Activated CD4-positive, alpha-beta T cell treated with anti-CD3 and anti-CD28 coated beads, Interleukin-2, amount 50 U/mL, for 1 hour (primary cell): ENCODE results near the gene VPS26C.
"Not testable (repeated sequence)": the region's sequence is repeated elsewhere in the genome, so short reads cannot be mapped to it uniquely, and the experiment has no call there.

Source experiments
- DNase-seq: peaks from one replicate; pipeline ENCODE4 v3.0.0-alpha.2; 2020

The VPS26C gene

GRCh38 chr21:37227071-37228002 lies 39.8 kb downstream of the VPS26C start:
- no peak for DNase-seq

- DNase-seq: no peak
These were observed 40.9 kb downstream of the VPS26C start for GRCh38 chr21:37226041-37226920.

- DNase-seq: peak; percentile 28
These were observed 42.0 kb downstream of the VPS26C start for GRCh38 chr21:37224861-37225839.

GRCh38 chr21:37223804-37224345 lies 43.3 kb downstream of the VPS26C start:
- no peak for DNase-seq

GRCh38 chr21:37222248-37222647 lies 44.9 kb downstream of the VPS26C start:
- not testable (repeated sequence) for DNase-seq

- peak; percentile 91 for DNase-seq
These were observed 46.0 kb downstream of the VPS26C start for GRCh38 chr21:37220981-37221664.

GRCh38 chr21:37220433-37220980 lies 46.6 kb downstream of the VPS26C start:
- DNase-seq: peak; percentile 22

- DNase-seq: peak; percentile 20
These were observed 47.2 kb downstream of the VPS26C start for GRCh38 chr21:37219761-37220432.

- DNase-seq: no peak
These were observed 52.2 kb downstream of the VPS26C start for GRCh38 chr21:37214952-37215351.

- no peak for DNase-seq
These were observed 56.3 kb downstream of the VPS26C start for GRCh38 chr21:37210799-37211198.

GRCh38 chr21:37210130-37210529 lies 57.0 kb downstream of the VPS26C start:
- no peak for DNase-seq

- DNase-seq: no peak
These were observed 58.4 kb downstream of the VPS26C start for GRCh38 chr21:37208741-37209225.

GRCh38 chr21:37208056-37208721 lies 58.9 kb downstream of the VPS26C start:
- DNase-seq: no peak

GRCh38 chr21:37207441-37208009 lies 59.6 kb downstream of the VPS26C start:
- no peak for DNase-seq

- no peak for DNase-seq
These were observed 60.6 kb downstream of the VPS26C start for GRCh38 chr21:37206496-37206895.

GRCh38 chr21:37204580-37204979 lies 62.6 kb downstream of the VPS26C start:
- no peak for DNase-seq

- no peak for DNase-seq
These were observed 64.7 kb downstream of the VPS26C start for GRCh38 chr21:37202221-37203110.
